Adrenal gland (tissue), 12 donors: ENCODE results near the gene IL31RA. TPM values are rescaled to one million over a fixed set of nuclear protein-coding genes. Genes with fewer than 3 reads are reported as not detected.

Source experiments
- DNase-seq, 7 donors: peaks; one replicate each; pipeline ENCODE4 v3.0.0-alpha.2; 2019 to 2020
- H3K27ac ChIP-seq, 5 donors: fragments of 200-600 bp; sonication (generic) in 4 of 5; 1 replicate in 3 of 5; 2 replicates in 2 of 5; pipeline versions ENCODE4 v1.5.1 to v1.8.0; 2016 to 2020; ENCODE audit warnings: mild to moderate bottlenecking in 1 of 5
- H3K27me3 ChIP-seq: fragments of 200-600 bp; 2 replicates; pipeline ENCODE4 v1.8.0; 2021
- H3K36me3 ChIP-seq, 2 donors: fragments of 200-600 bp; replicated peaks in 1 of 2; 1 replicate in 1 of 2; 2 replicates in 1 of 2; pipeline versions ENCODE4 v1.5.1 to v1.8.0; 2018 to 2022
- H3K4me1 ChIP-seq, 2 donors: fragments of 200-600 bp; replicated peaks in 1 of 2; 1 replicate in 1 of 2; 2 replicates in 1 of 2; pipeline versions ENCODE4 v1.5.1 to v1.8.0; 2018 to 2021
- H3K4me3 ChIP-seq, 4 donors: fragments of 200-600 bp; sonication (generic) in 3 of 4; one replicate each; pipeline ENCODE4 v1.5.1; 2016 to 2018
- H3K9me3 ChIP-seq, 3 donors: fragments of 200-600 bp; sonication (generic) in 1 of 3; replicated peaks in 1 of 3; 1 replicate in 2 of 3; 2 replicates in 1 of 3; pipeline versions ENCODE4 v1.5.1 to v1.8.0; 2016 to 2021
- CTCF ChIP-seq, 6 experiments: fragments of 450-650 bp in 4 of 6; fragments of 200-600 bp in 2 of 6; sonication (generic) in 1 of 6; IDR thresholded peaks; 1 replicate in 5 of 6; 2 replicates in 1 of 6; pipeline versions ENCODE4 v1.5.1 to v1.8.0; 2016 to 2021; ENCODE audit warnings: antibody characterized with exemption in 6 of 6, mild to moderate bottlenecking in 2 of 6, moderate library complexity in 1 of 6
- POLR2A ChIP-seq, 2 donors: fragments of 450-650 bp; IDR thresholded peaks; one replicate each; pipeline ENCODE4 v1.6.1; 2017; ENCODE audit warnings: antibody characterized with exemption in 2 of 2, mild to moderate bottlenecking in 2 of 2, moderate library complexity in 1 of 2
- WGBS, 4 donors: extraction: QIAGEN DNeasy Blood & Tissue Kit in 2 of 4; methylation state at CpG; one replicate each; pipeline versions ENCODE4 v1.1.5 to v1.1.7; 2013 to 2017; 5-methylcytosine and 5-hydroxymethylcytosine counted together
- intact Hi-C, 2 donors: fragments of 100-400 bp; cut with DNase I; formaldehyde crosslinking; loops; one replicate each; pipeline versions ENCODE4 v1.14.1 to v1.15.0; 2022 to 2023
- polyA plus RNA-seq, 3 donors: library from polyadenylated mRNA; stranded (reverse); fragments of 200-250 nt in 2 of 3; fragments of 350-450 nt in 1 of 3; fragmentation: Illumina TruSeq in 1 of 3; extraction: RNeasy Lipid Tissue Mini Kit (QIAGEN cat#74804) in 1 of 3; gene quantifications; one replicate each; pipeline ENCODE4 v1.2.3, GENCODE V29; 2013 to 2014
- total RNA-seq, 9 donors: library from RNA; depleted of rRNA in 4 of 9; stranded (reverse); fragments of >200 nt in 4 of 9; fragments of 120-200 nt in 1 of 9; fragmentation: NEBNext Ultra II Directional in 1 of 9; extraction: Animal tissue kit (Norgen Biotek cat#: 25700) in 1 of 9; gene quantifications; one replicate each; pipeline versions ENCODE4 v1.1.0 to v1.2.4, GENCODE V29; 2013 to 2023
- donor health status: healthy with polysubstance abuse.
- donor health status: Bipolar disorder and iron deficiency.
- donor health status: DM: yes; HTN: yes; CAD: no.
- donor health status: DM: no; HTN: no; CAD: no.
- donor health status: DM: no; HTN: no; CAD: no.
- donor health status: DM: yes; HTN: yes; CAD: no.

The IL31RA gene
- total and polyA plus RNA-seq, 12 donors, result 0.05 to 0.61 TPM; not detected in 10

- H3K36me3 ChIP-seq, result peaks cover 0 to 10% of the 10 kb centered on the region in 2 donors
- no peak for DNase-seq
- intact Hi-C loops, result no loop called here
- no peak overlapping the region for H3K4me3 ChIP-seq
- WGBS, 4 donors, result 84 to 90% (median 87%) methylated on average over 14 of the region's 14 CpGs
- no peaks in the 10 kb centered on the region for H3K9me3 ChIP-seq
- no peaks in the 10 kb centered on the region for H3K27me3 ChIP-seq
- no peak overlapping the region for H3K27ac ChIP-seq
- TF ChIP-seq CTCF (IDR thresholded peaks at IDR 0.05), result no peak
- no peak for TF ChIP-seq POLR2A (IDR thresholded peaks at IDR 0.05)
- no peaks in the 10 kb centered on the region for H3K4me1 ChIP-seq
Observed at GRCh38 chr5:55933377-55934114, 82.4 kb downstream of the IL31RA start.

GRCh38 chr5:55934115-55934613, 83.0 kb downstream of the IL31RA start:
- peaks cover 0 to 16% of the 10 kb centered on the region in 2 donors for H3K36me3 ChIP-seq
- no peak overlapping the region for H3K27ac ChIP-seq
- no peak overlapping the region for H3K4me3 ChIP-seq
- H3K27me3 ChIP-seq, result no peaks in the 10 kb centered on the region
- intact Hi-C loops, result no loop called here
- H3K4me1 ChIP-seq, result no peaks in the 10 kb centered on the region
- WGBS, 4 donors, result 89 to 94% (median 91%) methylated on average over 9 of the region's 9 CpGs
- TF ChIP-seq CTCF (IDR thresholded peaks at IDR 0.05), result no peak
- TF ChIP-seq POLR2A (IDR thresholded peaks at IDR 0.05), result no peak
- no peaks in the 10 kb centered on the region for H3K9me3 ChIP-seq
- no peak for DNase-seq

- H3K27me3 ChIP-seq, result no peaks in the 10 kb centered on the region
- H3K9me3 ChIP-seq, result no peaks in the 10 kb centered on the region
- H3K4me1 ChIP-seq, result no peaks in the 10 kb centered on the region
- intact Hi-C loops, result no loop called here
- TF ChIP-seq POLR2A (IDR thresholded peaks at IDR 0.05) (no peak), CTCF (IDR thresholded peaks at IDR 0.05) (no peak)
- H3K27ac ChIP-seq, result no peak overlapping the region
- DNase-seq, result no peak
- no peak overlapping the region for H3K4me3 ChIP-seq
- H3K36me3 ChIP-seq, result peaks cover 0 to 22% of the 10 kb centered on the region in 2 donors
- 74 to 91% (median 88%) methylated on average over 2 of the region's 2 CpGs for WGBS, 4 donors
Observed at GRCh38 chr5:55934720-55935119, 83.6 kb downstream of the IL31RA start.

- peaks cover 0 to 27% of the 10 kb centered on the region in 2 donors for H3K36me3 ChIP-seq
Observed at GRCh38 chr5:55935371-55935770, 84.2 kb downstream of the IL31RA start.

More at GRCh38 chr5:55935371-55935770, 84.2 kb downstream of the IL31RA start:
- Histone ChIP-seq H3K9me3 (no peaks in the 10 kb centered on the region), H3K27me3 (no peaks in the 10 kb centered on the region), H3K4me3 (no peak overlapping the region), H3K27ac (no peak overlapping the region), H3K4me1 (no peaks in the 10 kb centered on the region)
- DNase-seq, result no peak
- TF ChIP-seq CTCF (IDR thresholded peaks at IDR 0.05), result no peak
- no peak for TF ChIP-seq POLR2A (IDR thresholded peaks at IDR 0.05)
- WGBS, 4 donors, result 89 to 94% (median 94%) methylated on average over 6 of the region's 6 CpGs
- intact Hi-C loops, result no loop called here
